ENCODE data around the gene ACAP2.
A peak's percentile ranks its signal among the peaks of the same experiment; 100 is the strongest.
"Not testable (repeated sequence)": the region's sequence is repeated elsewhere in the genome, so short reads cannot be mapped to it uniquely, and the experiment has no call there.

ACAP2 gene

GRCh38 chr3:195441992-195442572 is 738 bp downstream of the ACAP2 start:
- DNase-seq, result no peak

- no peak for DNase-seq
Measured at GRCh38 chr3:195441476-195441991, 1.3 kb downstream of the ACAP2 start.

GRCh38 chr3:195441051-195441450 is 1.8 kb downstream of the ACAP2 start:
- no peak for DNase-seq

- no peak for DNase-seq
Measured at GRCh38 chr3:195440379-195440778, 2.4 kb downstream of the ACAP2 start.

- no peak for DNase-seq
Measured at GRCh38 chr3:195438371-195438770, 4.4 kb downstream of the ACAP2 start.

- no peak for DNase-seq
Measured at GRCh38 chr3:195425849-195426248, 17.0 kb downstream of the ACAP2 start.

- no peak for DNase-seq
Measured at GRCh38 chr3:195423818-195424217, 19.0 kb downstream of the ACAP2 start.

GRCh38 chr3:195421400-195421799 is 21.4 kb downstream of the ACAP2 start:
- DNase-seq, result no peak

GRCh38 chr3:195416795-195417194 is 26.0 kb downstream of the ACAP2 start:
- DNase-seq, result no peak

- no peak for DNase-seq
Measured at GRCh38 chr3:195411836-195412235, 31.0 kb downstream of the ACAP2 start.

- no peak for DNase-seq
Measured at GRCh38 chr3:195410546-195410945, 32.3 kb downstream of the ACAP2 start.

- no peak for DNase-seq
Measured at GRCh38 chr3:195407531-195408409, 35.0 kb downstream of the ACAP2 start.

GRCh38 chr3:195405651-195406050 is 37.2 kb downstream of the ACAP2 start:
- no peak for DNase-seq

GRCh38 chr3:195403841-195404408 is 38.9 kb downstream of the ACAP2 start:
- DNase-seq, result no peak

- DNase-seq, result no peak
Measured at GRCh38 chr3:195403244-195403643, 39.6 kb downstream of the ACAP2 start.

GRCh38 chr3:195401943-195402342 is 40.9 kb downstream of the ACAP2 start:
- DNase-seq, result no peak

GRCh38 chr3:195398460-195398859 is 44.4 kb downstream of the ACAP2 start:
- not testable (repeated sequence) for DNase-seq

- no peak for DNase-seq
Measured at GRCh38 chr3:195397524-195397923, 45.3 kb downstream of the ACAP2 start.

GRCh38 chr3:195395208-195395816 is 47.5 kb downstream of the ACAP2 start:
- DNase-seq, result no peak

- DNase-seq, result no peak
Measured at GRCh38 chr3:195394700-195395099, 48.1 kb downstream of the ACAP2 start.

- no peak for DNase-seq
Measured at GRCh38 chr3:195394024-195394423, 48.8 kb downstream of the ACAP2 start.

GRCh38 chr3:195388380-195388779 is 54.4 kb downstream of the ACAP2 start:
- peak; percentile 23 for DNase-seq

GRCh38 chr3:195386739-195387138 is 56.1 kb downstream of the ACAP2 start:
- no peak for DNase-seq
